ENCODE results near the gene CALR.
A peak's percentile ranks its signal among the peaks of the same experiment; 100 is the strongest.

CALR gene

GRCh38 chr19:12944104-12944674, 5.8 kb downstream of the CALR start:
- H3K27ac ChIP-seq = peak overlapping the region; percentile 93
- TF ChIP-seq CTCF (IDR thresholded peaks at IDR 0.05) (no peak), ZFX (IDR thresholded peaks at IDR 0.05; ENCODE audit: borderline replicate concordance) (no peak)

GRCh38 chr19:12945479-12946091, 7.2 kb downstream of the CALR start, which contains the start of gene RAD23A:
TSS of gene RAD23A (plus strand) at chr19:12945862. CDS start at chr19:12945949, 87 bp downstream.
- TF ChIP-seq ZFX (IDR thresholded peaks at IDR 0.05; ENCODE audit: borderline replicate concordance) = no peak
- TF ChIP-seq CTCF (IDR thresholded peaks at IDR 0.05) = no peak
- H3K27ac ChIP-seq = peak within 1 kb of the TSS; percentile 93

GRCh38 chr19:12946092-12946721, 7.8 kb downstream of the CALR start:
- H3K27ac ChIP-seq = peak overlapping the region; percentile 93
- TF ChIP-seq ZFX (IDR thresholded peaks at IDR 0.05; ENCODE audit: borderline replicate concordance) (no peak), CTCF (IDR thresholded peaks at IDR 0.05) (no peak)

- H3K27ac ChIP-seq = peak overlapping the region; percentile 93
- no peak for TF ChIP-seq CTCF (IDR thresholded peaks at IDR 0.05)
- no peak for TF ChIP-seq ZFX (IDR thresholded peaks at IDR 0.05; ENCODE audit: borderline replicate concordance)
These were observed 8.5 kb downstream of the CALR start for GRCh38 chr19:12946731-12947496.

GRCh38 chr19:12947702-12948611, 9.5 kb downstream of the CALR start:
- TF ChIP-seq ZFX (IDR thresholded peaks at IDR 0.05; ENCODE audit: borderline replicate concordance) (no peak), CTCF (IDR thresholded peaks at IDR 0.05) (no peak)

GRCh38 chr19:12948612-12949362, 10.4 kb downstream of the CALR start:
- no peak for TF ChIP-seq CTCF (IDR thresholded peaks at IDR 0.05)
- no peak for TF ChIP-seq ZFX (IDR thresholded peaks at IDR 0.05; ENCODE audit: borderline replicate concordance)
- H3K27ac ChIP-seq = no peak overlapping the region

More at GRCh38 chr19:12947702-12948611, 9.5 kb downstream of the CALR start:
- H3K27ac ChIP-seq = peak overlapping the region; percentile 93; the same call in 1 of the 2 replicates
